ENCODE measurements around the gene SLC25A12.
"Not testable (repeated sequence)": the region's sequence is repeated elsewhere in the genome, so short reads cannot be mapped to it uniquely, and the experiment has no call there.

SLC25A12 gene

GRCh38 chr2:171814174-171814573, 79.9 kb downstream of the SLC25A12 start:
- no peak for DNase-seq (ENCODE audit: low read depth)
- H3K4me3 ChIP-seq (ENCODE audit: low read depth, low read length): no peak overlapping the region
- TF ChIP-seq, protein P1, sequence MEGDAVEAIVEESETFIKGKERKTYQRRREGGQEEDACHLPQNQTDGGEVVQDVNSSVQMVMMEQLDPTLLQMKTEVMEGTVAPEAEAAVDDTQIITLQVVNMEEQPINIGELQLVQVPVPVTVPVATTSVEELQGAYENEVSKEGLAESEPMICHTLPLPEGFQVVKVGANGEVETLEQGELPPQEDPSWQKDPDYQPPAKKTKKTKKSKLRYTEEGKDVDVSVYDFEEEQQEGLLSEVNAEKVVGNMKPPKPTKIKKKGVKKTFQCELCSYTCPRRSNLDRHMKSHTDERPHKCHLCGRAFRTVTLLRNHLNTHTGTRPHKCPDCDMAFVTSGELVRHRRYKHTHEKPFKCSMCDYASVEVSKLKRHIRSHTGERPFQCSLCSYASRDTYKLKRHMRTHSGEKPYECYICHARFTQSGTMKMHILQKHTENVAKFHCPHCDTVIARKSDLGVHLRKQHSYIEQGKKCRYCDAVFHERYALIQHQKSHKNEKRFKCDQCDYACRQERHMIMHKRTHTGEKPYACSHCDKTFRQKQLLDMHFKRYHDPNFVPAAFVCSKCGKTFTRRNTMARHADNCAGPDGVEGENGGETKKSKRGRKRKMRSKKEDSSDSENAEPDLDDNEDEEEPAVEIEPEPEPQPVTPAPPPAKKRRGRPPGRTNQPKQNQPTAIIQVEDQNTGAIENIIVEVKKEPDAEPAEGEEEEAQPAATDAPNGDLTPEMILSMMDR (IDR thresholded peaks at IDR 0.05; ENCODE audit: insufficient read depth, low read depth, low read length, missing control alignments): no peak

- DNase-seq (ENCODE audit: low read depth): no peak
- TF ChIP-seq, protein P1 (IDR thresholded peaks at IDR 0.05; ENCODE audit: insufficient read depth, low read depth, low read length, missing control alignments): no peak
- no peak overlapping the region for H3K4me3 ChIP-seq (ENCODE audit: low read depth, low read length)
Measured at GRCh38 chr2:171813729-171814128, 80.3 kb downstream of the SLC25A12 start.

- no peak for DNase-seq (ENCODE audit: low read depth)
- TF ChIP-seq, protein P1 (IDR thresholded peaks at IDR 0.05; ENCODE audit: insufficient read depth, low read depth, low read length, missing control alignments): no peak
- no peak overlapping the region for H3K4me3 ChIP-seq (ENCODE audit: low read depth, low read length)
Measured at GRCh38 chr2:171813126-171813525, 80.9 kb downstream of the SLC25A12 start.

DNA sequence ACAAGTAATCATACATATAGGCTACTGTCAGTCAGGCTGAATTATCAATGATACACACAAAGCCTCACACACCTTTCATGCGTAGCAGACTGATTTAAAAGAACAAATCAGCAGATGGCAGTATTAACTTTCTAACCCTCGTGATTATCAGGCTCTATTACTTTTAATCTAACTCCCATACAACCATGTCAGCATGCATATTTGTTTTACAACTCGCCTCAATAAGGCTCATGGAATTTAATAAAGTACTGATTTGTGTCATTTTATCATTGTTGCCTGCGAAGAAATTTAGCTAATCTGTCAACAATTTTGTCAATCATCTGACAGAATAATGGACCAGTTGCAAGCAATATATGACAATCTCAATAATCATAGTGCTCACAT, 82.8 kb downstream of the SLC25A12 start:
- H3K4me3 ChIP-seq (ENCODE audit: low read depth, low read length): no peak overlapping the region
- TF ChIP-seq, protein P1 (IDR thresholded peaks at IDR 0.05; ENCODE audit: insufficient read depth, low read depth, low read length, missing control alignments): no peak
- DNase-seq (ENCODE audit: low read depth): peak; percentile 2

- no peak overlapping the region for H3K4me3 ChIP-seq (ENCODE audit: low read depth, low read length)
- DNase-seq (ENCODE audit: low read depth): no peak
- TF ChIP-seq, protein P1 (IDR thresholded peaks at IDR 0.05; ENCODE audit: insufficient read depth, low read depth, low read length, missing control alignments): no peak
Measured at GRCh38 chr2:171810422-171811244, 83.4 kb downstream of the SLC25A12 start.

DNA sequence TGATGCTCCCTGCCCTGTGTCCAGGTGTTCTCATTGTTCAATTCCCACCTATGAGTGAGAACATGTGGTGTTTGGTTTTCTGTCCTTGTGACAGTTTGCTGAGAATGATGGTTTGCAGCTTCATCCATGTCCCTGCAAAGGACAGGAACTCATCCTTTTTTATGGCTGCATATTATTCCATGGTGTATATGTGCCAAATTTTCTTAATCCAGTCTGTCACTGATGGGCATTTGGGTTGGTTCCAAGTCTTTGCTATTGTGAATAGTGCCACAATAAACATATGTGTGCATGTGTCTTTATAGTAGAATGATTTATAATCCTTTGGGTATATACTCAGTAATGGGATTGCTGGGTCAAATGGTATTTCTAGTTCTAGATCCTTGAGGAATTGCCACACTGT, 85.2 kb downstream of the SLC25A12 start:
- DNase-seq (ENCODE audit: low read depth); H3K4me3 ChIP-seq (ENCODE audit: low read depth, low read length): not testable (repeated sequence)

DNA sequence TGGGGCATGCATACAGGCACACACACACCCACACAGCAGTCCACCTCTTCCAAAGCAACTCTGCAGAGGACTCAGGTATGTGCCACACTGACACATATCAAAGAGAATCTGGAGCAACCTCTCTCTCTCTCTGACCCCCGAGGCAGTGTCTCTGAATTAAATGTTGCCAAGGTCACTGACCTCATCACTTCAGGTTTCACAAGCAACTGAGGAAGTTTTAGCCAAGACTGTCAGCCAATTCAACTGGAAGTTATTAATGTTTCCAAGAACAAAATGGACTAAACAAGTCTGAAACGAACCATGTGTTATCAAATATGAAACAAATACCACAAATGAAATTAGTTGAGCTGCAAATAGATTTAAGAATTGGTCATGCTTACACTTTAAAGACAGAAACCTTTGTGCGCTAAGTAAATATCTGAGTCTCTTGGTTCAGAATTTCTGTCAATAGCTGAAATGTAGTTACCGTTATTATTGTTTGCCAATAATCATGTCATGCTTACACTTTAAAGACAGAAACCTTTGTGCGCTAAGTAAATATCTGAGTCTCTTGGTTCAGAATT, 86.1 kb downstream of the SLC25A12 start:
- DNase-seq (ENCODE audit: low read depth): no peak
- TF ChIP-seq, protein P1 (IDR thresholded peaks at IDR 0.05; ENCODE audit: insufficient read depth, low read depth, low read length, missing control alignments): no peak
- H3K4me3 ChIP-seq (ENCODE audit: low read depth, low read length): no peak overlapping the region
